Ishikawa (cell line): Measurements from ENCODE around the gene MAPKAPK5.
A peak's percentile ranks its signal among the peaks of the same experiment; 100 is the strongest.

Source experiments
- CEBPB ChIP-seq: IDR thresholded peaks from 2 replicates; pipeline ENCODE4 v1.6.1; 2012
- CREB1 ChIP-seq: IDR thresholded peaks from 2 replicates; pipeline ENCODE4 v1.6.1; 2012; ENCODE audit warnings: low read depth
- EGR1 ChIP-seq: IDR thresholded peaks from 2 replicates; pipeline ENCODE4 v1.6.1; 2012
- EP300 ChIP-seq: IDR thresholded peaks from 2 replicates; pipeline ENCODE4 v1.6.1; 2012; ENCODE audit warnings: borderline replicate concordance
- FOXM1 ChIP-seq: IDR thresholded peaks from 2 replicates; pipeline ENCODE4 v1.6.1; 2012; ENCODE audit warnings: low read depth, borderline replicate concordance
- NFIC ChIP-seq: IDR thresholded peaks from 2 replicates; pipeline ENCODE4 v1.6.1; 2012
- RAD21 ChIP-seq: IDR thresholded peaks from 2 replicates; pipeline ENCODE4 v1.6.1; 2012; ENCODE audit warnings: low read depth
- TAF1 ChIP-seq: IDR thresholded peaks from 2 replicates; pipeline ENCODE4 v1.6.1; 2012; ENCODE audit warnings: low read depth, mild to moderate bottlenecking
- TCF12 ChIP-seq: IDR thresholded peaks from 2 replicates; pipeline ENCODE4 v1.6.1; 2012; ENCODE audit warnings: low read depth
- TEAD4 ChIP-seq: IDR thresholded peaks from 2 replicates; pipeline ENCODE4 v1.6.1; 2012
- YY1 ChIP-seq: IDR thresholded peaks from 2 replicates; pipeline ENCODE4 v1.6.1; 2012; ENCODE audit warnings: low read depth
- ZBTB7A ChIP-seq: IDR thresholded peaks from 2 replicates; pipeline ENCODE4 v1.6.1; 2012; ENCODE audit warnings: low read depth
- TF ChIP-seq, protein P1 (sequence below): IDR thresholded peaks from 2 replicates; pipeline ENCODE4 v1.6.1; 2012
- TF ChIP-seq, protein P2 (sequence below): IDR thresholded peaks from 2 replicates; pipeline ENCODE4 v1.6.1; 2012
- TF ChIP-seq, protein P3 (sequence below): IDR thresholded peaks from 2 replicates; pipeline ENCODE4 v1.6.1; 2012; ENCODE audit warnings: low read depth, mild to moderate bottlenecking

The MAPKAPK5 gene, protein sequence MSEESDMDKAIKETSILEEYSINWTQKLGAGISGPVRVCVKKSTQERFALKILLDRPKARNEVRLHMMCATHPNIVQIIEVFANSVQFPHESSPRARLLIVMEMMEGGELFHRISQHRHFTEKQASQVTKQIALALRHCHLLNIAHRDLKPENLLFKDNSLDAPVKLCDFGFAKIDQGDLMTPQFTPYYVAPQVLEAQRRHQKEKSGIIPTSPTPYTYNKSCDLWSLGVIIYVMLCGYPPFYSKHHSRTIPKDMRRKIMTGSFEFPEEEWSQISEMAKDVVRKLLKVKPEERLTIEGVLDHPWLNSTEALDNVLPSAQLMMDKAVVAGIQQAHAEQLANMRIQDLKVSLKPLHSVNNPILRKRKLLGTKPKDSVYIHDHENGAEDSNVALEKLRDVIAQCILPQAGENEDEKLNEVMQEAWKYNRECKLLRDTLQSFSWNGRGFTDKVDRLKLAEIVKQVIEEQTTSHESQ

DNA sequence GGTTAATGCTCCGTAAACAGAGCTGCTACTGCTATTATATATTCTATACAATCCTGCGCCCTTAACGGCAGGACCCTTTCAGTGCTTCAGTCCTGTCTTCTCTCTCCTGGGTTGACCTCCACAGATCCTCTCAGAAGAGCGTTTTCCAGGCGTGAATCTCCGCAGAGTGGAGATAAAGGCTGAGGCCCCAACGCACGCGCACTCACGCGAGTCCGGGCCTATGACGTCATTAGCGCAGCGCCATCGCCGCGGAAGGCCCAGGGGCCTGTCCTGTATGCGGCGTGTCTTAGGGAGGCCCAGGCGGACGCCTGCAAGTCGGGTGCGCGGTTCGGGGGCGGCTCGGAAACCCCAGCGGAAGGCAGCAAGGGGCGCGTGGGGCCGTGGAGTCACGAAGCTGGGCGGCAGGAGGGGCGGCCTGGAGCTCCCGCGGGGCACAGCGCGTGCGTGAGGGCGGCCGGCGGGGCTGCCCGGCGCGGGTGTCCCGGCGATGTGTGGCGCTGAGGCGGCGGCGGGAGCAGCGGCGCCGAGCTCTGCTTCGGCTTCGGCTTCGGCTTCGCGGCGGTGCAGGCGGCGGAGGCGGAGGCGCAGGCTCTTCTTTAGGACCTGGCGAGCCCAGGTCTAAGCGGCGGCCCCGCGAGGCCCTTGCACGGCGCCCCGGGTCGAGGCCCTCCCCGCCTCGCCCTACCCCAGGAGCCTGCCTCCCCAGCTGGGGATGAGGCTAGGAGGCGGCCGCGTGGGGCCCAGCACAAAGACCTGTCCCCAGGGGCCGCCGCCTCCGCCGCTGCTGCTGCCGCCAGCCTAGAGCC, at the start of gene MAPKAPK5:
TSS of gene MAPKAPK5 (plus strand) at position 479 of the 806 bp plus-strand sequence. CDS start 506 bp downstream, outside the sequence.
- TF ChIP-seq, protein P1, sequence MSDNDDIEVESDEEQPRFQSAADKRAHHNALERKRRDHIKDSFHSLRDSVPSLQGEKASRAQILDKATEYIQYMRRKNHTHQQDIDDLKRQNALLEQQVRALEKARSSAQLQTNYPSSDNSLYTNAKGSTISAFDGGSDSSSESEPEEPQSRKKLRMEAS, result peak; percentile 92
- no peak for TF ChIP-seq RAD21
- TF ChIP-seq EP300, result peak; percentile 38; the same call in 1 of the 2 replicates
- TF ChIP-seq TEAD4, result no peak; the same call in 1 of the 2 replicates
- TF ChIP-seq FOXM1, result no peak
- TF ChIP-seq, protein P2, sequence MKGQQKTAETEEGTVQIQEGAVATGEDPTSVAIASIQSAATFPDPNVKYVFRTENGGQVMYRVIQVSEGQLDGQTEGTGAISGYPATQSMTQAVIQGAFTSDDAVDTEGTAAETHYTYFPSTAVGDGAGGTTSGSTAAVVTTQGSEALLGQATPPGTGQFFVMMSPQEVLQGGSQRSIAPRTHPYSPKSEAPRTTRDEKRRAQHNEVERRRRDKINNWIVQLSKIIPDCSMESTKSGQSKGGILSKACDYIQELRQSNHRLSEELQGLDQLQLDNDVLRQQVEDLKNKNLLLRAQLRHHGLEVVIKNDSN, result no peak
- peak; percentile 45; the same call in 1 of the 2 replicates for TF ChIP-seq ZBTB7A
- TF ChIP-seq CEBPB, result no peak
- peak; percentile 82 for TF ChIP-seq TAF1
- TF ChIP-seq, protein P3, sequence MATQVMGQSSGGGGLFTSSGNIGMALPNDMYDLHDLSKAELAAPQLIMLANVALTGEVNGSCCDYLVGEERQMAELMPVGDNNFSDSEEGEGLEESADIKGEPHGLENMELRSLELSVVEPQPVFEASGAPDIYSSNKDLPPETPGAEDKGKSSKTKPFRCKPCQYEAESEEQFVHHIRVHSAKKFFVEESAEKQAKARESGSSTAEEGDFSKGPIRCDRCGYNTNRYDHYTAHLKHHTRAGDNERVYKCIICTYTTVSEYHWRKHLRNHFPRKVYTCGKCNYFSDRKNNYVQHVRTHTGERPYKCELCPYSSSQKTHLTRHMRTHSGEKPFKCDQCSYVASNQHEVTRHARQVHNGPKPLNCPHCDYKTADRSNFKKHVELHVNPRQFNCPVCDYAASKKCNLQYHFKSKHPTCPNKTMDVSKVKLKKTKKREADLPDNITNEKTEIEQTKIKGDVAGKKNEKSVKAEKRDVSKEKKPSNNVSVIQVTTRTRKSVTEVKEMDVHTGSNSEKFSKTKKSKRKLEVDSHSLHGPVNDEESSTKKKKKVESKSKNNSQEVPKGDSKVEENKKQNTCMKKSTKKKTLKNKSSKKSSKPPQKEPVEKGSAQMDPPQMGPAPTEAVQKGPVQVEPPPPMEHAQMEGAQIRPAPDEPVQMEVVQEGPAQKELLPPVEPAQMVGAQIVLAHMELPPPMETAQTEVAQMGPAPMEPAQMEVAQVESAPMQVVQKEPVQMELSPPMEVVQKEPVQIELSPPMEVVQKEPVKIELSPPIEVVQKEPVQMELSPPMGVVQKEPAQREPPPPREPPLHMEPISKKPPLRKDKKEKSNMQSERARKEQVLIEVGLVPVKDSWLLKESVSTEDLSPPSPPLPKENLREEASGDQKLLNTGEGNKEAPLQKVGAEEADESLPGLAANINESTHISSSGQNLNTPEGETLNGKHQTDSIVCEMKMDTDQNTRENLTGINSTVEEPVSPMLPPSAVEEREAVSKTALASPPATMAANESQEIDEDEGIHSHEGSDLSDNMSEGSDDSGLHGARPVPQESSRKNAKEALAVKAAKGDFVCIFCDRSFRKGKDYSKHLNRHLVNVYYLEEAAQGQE, result no peak
- peak; percentile 57; the same call in 1 of the 2 replicates for TF ChIP-seq TCF12
- peak; percentile 93 for TF ChIP-seq CREB1
- peak; percentile 72 for TF ChIP-seq YY1
- TF ChIP-seq NFIC, result peak; percentile 16; the same call in 1 of the 2 replicates
- no peak for TF ChIP-seq EGR1

DNA sequence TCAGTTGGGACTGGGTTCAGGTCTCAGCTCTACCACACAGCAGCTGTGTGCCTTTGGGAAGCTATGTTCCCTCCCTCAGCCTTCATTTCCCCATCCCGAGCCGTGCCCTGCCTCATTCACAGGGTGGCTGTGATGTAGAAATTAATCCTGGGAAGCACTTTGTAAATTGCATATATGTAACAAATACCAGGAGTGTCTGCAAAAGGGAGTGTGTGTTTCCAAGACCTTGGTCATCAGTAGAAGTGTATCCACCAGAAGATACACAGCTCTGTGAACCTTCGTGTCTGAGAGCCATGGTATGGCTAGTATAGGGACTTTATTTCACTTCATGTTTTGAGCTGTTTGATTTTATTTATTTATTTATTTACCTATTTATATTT, 49.2 kb upstream of the MAPKAPK5 start:
- no peak for TF ChIP-seq NFIC
- no peak for TF ChIP-seq TEAD4
- TF ChIP-seq, protein P1, result no peak
- no peak for TF ChIP-seq YY1

DNA sequence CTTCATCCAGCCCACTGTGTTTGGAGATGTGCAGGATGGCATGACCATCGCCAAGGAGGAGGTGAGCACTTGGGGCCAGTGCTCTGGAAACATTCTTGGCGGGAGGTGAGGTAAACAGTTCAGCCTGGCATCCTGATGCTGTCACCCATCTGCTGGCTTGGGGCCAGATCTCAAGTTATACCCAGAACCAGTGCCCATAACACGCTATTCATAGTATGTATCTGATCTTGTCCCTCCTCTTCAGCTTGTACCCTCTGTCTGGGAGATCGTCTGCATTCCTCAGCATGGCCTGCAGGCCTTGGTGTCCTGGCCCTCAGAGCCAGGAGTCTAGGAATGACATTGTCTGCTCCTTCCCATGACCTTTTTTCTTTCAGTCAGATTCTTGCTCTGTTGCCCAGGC, 43.8 kb upstream of the MAPKAPK5 start:
- TF ChIP-seq ZBTB7A (no peak), FOXM1 (no peak), TAF1 (no peak), RAD21 (no peak), CREB1 (no peak), CEBPB (no peak), YY1 (no peak), EGR1 (no peak), NFIC (no peak), EP300 (no peak), TEAD4 (no peak), TCF12 (no peak)
- TF ChIP-seq, protein P3, result no peak
- TF ChIP-seq, protein P1, result no peak
- TF ChIP-seq, protein P2, result no peak

DNA sequence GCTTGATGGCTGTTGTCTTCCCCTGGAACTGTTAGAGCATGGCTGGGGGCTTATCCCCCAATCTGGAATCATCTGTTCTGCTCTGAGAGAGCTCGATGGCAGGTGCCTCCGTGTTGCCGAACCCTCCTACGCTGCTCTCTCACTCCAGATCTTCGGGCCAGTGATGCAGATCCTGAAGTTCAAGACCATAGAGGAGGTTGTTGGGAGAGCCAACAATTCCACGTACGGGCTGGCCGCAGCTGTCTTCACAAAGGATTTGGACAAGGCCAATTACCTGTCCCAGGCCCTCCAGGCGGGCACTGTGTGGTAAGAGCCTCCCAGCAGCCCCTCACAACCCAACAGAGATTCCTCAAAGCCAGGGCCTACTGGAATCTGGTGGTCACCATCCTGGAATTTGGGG, 42.3 kb upstream of the MAPKAPK5 start:
- TF ChIP-seq TEAD4 (no peak), TAF1 (no peak), NFIC (no peak), EP300 (no peak), RAD21 (no peak)

DNA sequence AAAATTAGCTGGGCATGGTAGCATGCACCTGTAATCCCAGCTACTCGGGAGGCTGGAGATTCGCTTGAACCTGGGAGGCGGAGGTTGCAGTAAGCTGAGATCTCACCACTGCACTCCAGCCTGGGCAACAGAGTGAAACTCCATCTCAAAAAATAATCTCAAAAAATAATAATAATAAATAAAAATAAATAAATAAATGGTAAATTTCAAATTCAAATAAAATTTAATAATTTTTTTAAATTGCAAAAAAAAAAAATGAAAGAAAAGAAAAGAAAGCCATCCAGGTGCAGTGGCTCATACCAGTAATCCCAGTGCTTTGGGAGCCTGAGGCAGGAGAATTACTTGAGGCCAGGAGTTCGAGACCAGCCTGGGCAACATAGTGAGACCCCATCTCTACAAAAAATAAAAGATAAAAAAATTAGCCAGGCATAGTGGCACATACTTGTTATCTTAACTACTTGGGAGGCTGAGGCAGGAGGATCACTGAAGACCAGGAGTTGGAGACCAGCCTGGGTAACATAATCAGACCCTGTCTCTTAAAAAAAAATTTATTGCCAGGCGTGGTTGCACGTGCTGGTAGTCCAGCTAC, 38.9 kb upstream of the MAPKAPK5 start:
- no peak for TF ChIP-seq EGR1
